ENCODE measurements around the gene RXFP2.

RXFP2 gene

DNA sequence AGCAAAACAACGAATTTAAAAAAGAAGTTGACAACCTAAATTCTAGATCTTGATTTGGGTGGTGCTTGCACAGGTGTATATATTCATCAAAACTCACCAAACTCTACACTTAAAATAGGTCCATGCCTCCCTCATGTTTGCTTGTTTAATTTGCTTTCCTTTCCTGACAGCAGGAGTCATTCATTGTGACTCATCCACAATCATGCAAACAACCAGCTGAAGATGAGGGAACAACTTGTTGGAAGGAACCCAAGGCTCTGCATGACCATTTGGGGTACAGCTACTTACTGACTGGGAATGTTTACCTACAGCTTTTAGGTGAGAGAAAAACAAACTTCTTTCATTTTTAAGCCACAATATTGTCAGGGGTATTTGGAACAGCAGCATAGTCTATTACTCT lies 96.6 kb downstream of the RXFP2 start:
- TF ChIP-seq, protein P1, sequence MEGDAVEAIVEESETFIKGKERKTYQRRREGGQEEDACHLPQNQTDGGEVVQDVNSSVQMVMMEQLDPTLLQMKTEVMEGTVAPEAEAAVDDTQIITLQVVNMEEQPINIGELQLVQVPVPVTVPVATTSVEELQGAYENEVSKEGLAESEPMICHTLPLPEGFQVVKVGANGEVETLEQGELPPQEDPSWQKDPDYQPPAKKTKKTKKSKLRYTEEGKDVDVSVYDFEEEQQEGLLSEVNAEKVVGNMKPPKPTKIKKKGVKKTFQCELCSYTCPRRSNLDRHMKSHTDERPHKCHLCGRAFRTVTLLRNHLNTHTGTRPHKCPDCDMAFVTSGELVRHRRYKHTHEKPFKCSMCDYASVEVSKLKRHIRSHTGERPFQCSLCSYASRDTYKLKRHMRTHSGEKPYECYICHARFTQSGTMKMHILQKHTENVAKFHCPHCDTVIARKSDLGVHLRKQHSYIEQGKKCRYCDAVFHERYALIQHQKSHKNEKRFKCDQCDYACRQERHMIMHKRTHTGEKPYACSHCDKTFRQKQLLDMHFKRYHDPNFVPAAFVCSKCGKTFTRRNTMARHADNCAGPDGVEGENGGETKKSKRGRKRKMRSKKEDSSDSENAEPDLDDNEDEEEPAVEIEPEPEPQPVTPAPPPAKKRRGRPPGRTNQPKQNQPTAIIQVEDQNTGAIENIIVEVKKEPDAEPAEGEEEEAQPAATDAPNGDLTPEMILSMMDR (IDR thresholded peaks at IDR 0.05; ENCODE audit: borderline replicate concordance, insufficient read depth, low read depth, low read length): no peak
- H3K4me3 ChIP-seq (ENCODE audit: low read depth, low read length): no peak overlapping the region

DNA sequence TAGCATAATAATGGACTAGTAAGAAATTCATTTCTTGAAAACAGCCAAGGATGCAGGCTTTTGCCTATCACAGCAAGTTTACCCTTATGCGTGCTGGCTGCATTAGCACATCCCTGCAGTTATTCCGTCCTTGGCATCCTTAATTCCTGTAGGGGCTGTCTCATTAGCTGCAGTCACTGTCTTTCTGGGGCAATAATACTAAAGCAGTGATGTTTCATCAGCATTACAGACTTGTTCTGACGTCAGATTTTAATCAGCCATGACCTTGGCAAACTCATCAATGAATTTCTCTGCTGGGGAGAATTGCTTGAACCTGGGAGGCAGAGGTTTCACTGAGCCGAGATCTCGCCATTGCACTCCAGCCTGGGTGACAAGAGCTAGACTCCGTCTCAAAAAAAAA lies 103.7 kb downstream of the RXFP2 start:
- TF ChIP-seq, protein P1 (IDR thresholded peaks at IDR 0.05; ENCODE audit: borderline replicate concordance, insufficient read depth, low read depth, low read length): no peak
- H3K4me3 ChIP-seq (ENCODE audit: low read depth, low read length): no peak overlapping the region

DNA sequence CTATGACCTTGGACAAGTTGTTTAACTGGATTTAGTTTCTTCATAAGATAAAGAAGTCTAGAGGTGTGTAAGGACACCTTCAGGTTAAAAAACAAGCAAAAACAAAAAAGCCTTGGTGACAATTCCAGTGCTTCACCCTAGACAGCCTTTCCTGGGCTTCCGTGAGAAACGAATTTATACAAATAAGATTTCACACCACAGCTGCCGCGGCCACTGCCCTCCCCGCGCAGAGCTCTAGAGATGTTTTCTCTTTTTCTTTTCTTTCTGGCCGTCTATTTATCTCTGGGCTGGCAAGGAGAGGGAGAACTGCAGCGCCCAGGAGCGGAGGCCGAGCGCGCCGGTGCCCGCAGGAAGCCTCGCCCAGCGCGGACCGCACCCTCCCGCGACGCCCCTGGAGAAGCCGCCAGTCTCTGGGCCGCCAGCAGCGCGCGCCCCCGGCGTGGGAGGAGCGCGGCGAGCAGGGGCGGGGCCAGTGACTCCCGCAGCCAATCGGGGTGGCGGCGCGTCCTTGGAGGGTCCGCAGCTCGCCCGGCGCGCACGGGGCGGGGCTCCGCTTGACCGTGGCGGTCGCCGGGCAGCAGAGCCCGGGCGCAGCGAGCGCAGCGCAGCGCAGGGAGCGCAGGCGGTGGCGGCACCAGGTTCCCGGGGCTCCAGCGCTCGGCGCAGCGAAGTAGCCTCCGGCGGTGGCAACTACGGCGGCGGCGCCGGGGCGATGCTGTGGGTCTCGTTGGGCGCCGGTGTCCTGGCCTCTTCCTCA lies 107.0 kb downstream of the RXFP2 start:
- TF ChIP-seq, protein P1 (IDR thresholded peaks at IDR 0.05; ENCODE audit: borderline replicate concordance, insufficient read depth, low read depth, low read length): no peak
- H3K4me3 ChIP-seq (ENCODE audit: low read depth, low read length): peak overlapping the region; percentile 64

DNA sequence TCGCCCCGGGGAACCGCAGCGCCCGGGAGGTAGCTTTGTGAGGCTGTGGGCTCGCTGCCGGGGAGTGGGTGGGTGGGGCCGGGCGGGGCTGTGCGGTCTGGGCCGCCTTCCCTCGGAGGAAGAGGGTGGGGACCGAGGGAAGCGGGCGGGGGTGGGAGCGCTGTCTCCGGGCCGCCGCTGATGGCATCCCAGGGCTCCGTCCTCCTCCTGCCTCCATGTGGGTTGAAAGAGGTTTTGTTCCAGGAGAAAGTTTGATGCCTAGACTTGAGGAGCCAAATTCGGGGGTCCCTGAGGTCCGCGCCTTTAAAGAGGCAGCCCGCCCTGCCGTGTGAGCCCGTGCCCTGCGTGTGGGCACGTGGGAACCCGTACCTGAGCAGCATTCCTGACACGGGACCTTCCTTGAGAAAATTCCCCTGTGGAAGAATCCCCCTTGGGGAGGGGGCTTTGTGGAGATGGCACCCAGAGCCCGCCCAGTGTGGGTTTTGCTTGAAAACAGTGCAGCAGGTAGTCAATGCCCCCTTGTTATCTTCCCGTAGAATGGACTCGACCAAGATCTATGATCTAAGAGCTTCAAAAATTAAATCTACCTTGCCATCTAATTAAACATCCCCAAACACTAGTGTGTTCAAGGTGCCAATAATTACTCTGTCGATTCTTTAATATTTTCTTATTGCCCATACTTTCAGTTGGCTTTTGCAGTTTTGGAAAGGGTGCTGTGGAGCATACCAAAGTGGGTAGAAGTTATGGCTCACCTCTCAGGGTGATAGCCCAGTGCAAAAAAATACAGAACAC lies 107.8 kb downstream of the RXFP2 start:
- H3K4me3 ChIP-seq (ENCODE audit: low read depth, low read length): peak overlapping the region; percentile 64
- TF ChIP-seq, protein P1 (IDR thresholded peaks at IDR 0.05; ENCODE audit: borderline replicate concordance, insufficient read depth, low read depth, low read length): no peak

DNA sequence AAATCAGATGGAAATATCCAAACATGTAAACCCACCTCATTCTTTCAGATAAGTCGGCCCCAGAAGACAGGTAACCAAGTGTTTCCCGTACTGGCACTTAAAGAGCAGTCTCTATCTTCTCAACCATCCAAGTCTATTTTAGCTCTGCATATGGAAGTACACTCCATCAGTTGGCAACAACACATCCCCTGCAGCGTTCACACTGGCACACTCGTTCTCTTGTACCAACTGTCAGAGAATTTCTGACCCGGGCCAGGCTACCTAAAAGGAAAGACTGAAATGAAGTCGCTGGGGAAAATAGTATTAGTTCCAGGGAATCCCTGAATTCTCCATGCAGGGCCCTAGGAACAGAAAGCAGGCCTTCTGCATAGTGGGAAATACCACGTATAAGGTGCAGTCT lies 109.3 kb downstream of the RXFP2 start:
- no peak overlapping the region for H3K4me3 ChIP-seq (ENCODE audit: low read depth, low read length)
- TF ChIP-seq, protein P1 (IDR thresholded peaks at IDR 0.05; ENCODE audit: borderline replicate concordance, insufficient read depth, low read depth, low read length): no peak

DNA sequence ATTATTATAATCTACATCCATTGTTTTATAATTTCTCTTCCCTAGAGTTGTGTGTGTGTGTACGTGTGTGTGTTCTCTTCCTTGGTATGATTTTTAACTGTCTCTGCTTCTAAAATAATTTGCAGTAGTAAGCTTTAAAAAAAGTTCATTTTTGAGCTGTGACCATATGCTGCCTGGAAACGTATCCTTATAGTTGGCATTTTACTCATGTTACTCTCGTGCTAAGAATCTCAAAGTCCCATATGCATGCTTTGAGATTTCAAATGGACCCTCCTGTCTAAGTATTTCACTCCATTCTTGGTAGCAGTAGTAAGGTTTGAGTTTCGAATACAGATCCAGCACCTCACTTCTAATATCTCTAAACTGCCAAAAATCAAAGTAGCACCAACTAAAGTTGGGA lies 109.9 kb downstream of the RXFP2 start:
- TF ChIP-seq, protein P1 (IDR thresholded peaks at IDR 0.05; ENCODE audit: borderline replicate concordance, insufficient read depth, low read depth, low read length): no peak

More for the DNA sequence above, 109.9 kb downstream of the RXFP2 start:
- H3K4me3 ChIP-seq (ENCODE audit: low read depth, low read length): no peak overlapping the region
